ENCODE data around the gene ASPRV1.

- TF ChIP-seq POLR2A (IDR thresholded peaks at IDR 0.05; ENCODE audit: low read depth, low read length) (no peak), POLR2AphosphoS5 (IDR thresholded peaks at IDR 0.05; ENCODE audit: low read depth, low read length) (no peak)
Measured at GRCh38 chr2:69940691-69941090, 20.7 kb downstream of the ASPRV1 start.

Measured in GM12892 (cell line).